GM23338 (cell line): ENCODE data around the gene SHISA7.

ENCODE experiments used
- CTCF ChIP-seq, 2 experiments: fragments of 200-600 bp in 1 of 2; sonication (generic) in 1 of 2; conservative IDR thresholded peaks; 2 replicates each; pipeline versions ENCODE4 v1.5.1 to v1.6.1; 2016 to 2017; ENCODE audit warnings: antibody characterized with exemption in 2 of 2, low read depth in 2 of 2, mild to moderate bottlenecking in 2 of 2, moderate library complexity in 1 of 2
- EZH2 ChIP-seq: fragments of 200-600 bp; sonication (generic); IDR thresholded peaks from one replicate; pipeline ENCODE4 v1.8.0; 2017; ENCODE audit warnings: antibody characterized with exemption, mild to moderate bottlenecking, low read depth; ENCODE audit not compliant: unreplicated experiment
- EZH2phosphoT487 ChIP-seq: fragments of 200-600 bp; sonication (generic); IDR thresholded peaks from one replicate; pipeline ENCODE4 v1.8.1; 2018; ENCODE audit warnings: antibody characterized with exemption; ENCODE audit not compliant: unreplicated experiment
- POLR2AphosphoS5 ChIP-seq: IDR thresholded peaks from 2 replicates; pipeline ENCODE4 v1.6.1; 2016; ENCODE audit warnings: antibody characterized with exemption, low read depth

- TF ChIP-seq EZH2: no peak
- no peak for TF ChIP-seq CTCF (conservative IDR thresholded peaks at IDR 0.05; ENCODE audit: low read depth in 2 of 2)
- no peak for TF ChIP-seq EZH2phosphoT487
- no peak for TF ChIP-seq POLR2AphosphoS5
Observed at GRCh38 chr19:55453511-55454260, 10.6 kb upstream of the SHISA7 start.
